OCI-LY1 (cell line): ENCODE results near the gene NDST3.

ENCODE experiments used
- H2AFZ ChIP-seq: fragments of 200-600 bp; sonication (generic), shearing (Covaris generic); 2 replicates; pipeline ENCODE4 v1.6.0; 2014; ENCODE audit warnings: antibody characterized with exemption, mild to moderate bottlenecking, low read length
- H3F3A ChIP-seq: fragments of 200-600 bp; sonication (generic), shearing (Covaris generic); 2 replicates; pipeline ENCODE4 v1.6.0; 2014; ENCODE audit warnings: mild to moderate bottlenecking, antibody characterized with exemption, low read length, moderate library complexity; ENCODE audit not compliant: insufficient read depth
- H3K27ac ChIP-seq: fragments of 200-600 bp; sonication (generic); 2 replicates; pipeline ENCODE4 v1.5.1; 2014; ENCODE audit warnings: low read length, mixed run types, mild to moderate bottlenecking, low read depth; ENCODE audit not compliant: poor library complexity, severe bottlenecking
- H3K27me3 ChIP-seq: fragments of 200-600 bp; sonication (generic); 2 replicates; pipeline ENCODE4 v1.6.0; 2014; ENCODE audit warnings: antibody characterized with exemption, mild to moderate bottlenecking, low read length, moderate library complexity; ENCODE audit not compliant: insufficient read depth
- H3K36me3 ChIP-seq: fragments of 200-600 bp; sonication (generic); 2 replicates; pipeline ENCODE4 v1.6.1; 2014; ENCODE audit warnings: mild to moderate bottlenecking, antibody characterized with exemption, low read length, moderate library complexity, mixed read lengths; ENCODE audit not compliant: insufficient read depth
- H3K4me1 ChIP-seq: fragments of 200-600 bp; sonication (generic); 2 replicates; pipeline ENCODE4 v1.5.1; 2014; ENCODE audit warnings: mild to moderate bottlenecking, low read length, moderate library complexity; ENCODE audit not compliant: insufficient read depth, severe bottlenecking
- H3K4me2 ChIP-seq: fragments of 200-600 bp; sonication (generic), shearing (Covaris generic); 2 replicates; pipeline ENCODE4 v1.6.1; 2014; ENCODE audit warnings: low read length
- H3K4me3 ChIP-seq: fragments of 200-600 bp; sonication (generic); 2 replicates; pipeline ENCODE4 v1.5.1; 2014; ENCODE audit warnings: low read length, low read depth, mild to moderate bottlenecking, mixed read lengths; ENCODE audit not compliant: poor library complexity, severe bottlenecking
- H3K79me2 ChIP-seq: fragments of 200-600 bp; shearing (Covaris generic); 2 replicates; pipeline ENCODE4 v1.6.1; 2016; ENCODE audit warnings: mixed run types, low read length, mixed read lengths; ENCODE audit not compliant: insufficient read depth
- H3K9ac ChIP-seq: fragments of 200-600 bp; sonication (generic), shearing (Covaris generic); 2 replicates; pipeline ENCODE4 v1.6.1; 2014; ENCODE audit warnings: mild to moderate bottlenecking, low read length, mixed read lengths
- H3K9me2 ChIP-seq: fragments of 200-600 bp; sonication (generic), shearing (Covaris generic); 2 replicates; pipeline ENCODE4 v1.6.1; 2014; ENCODE audit warnings: low read depth, mild to moderate bottlenecking, low read length, mixed read lengths
- H3K9me3 ChIP-seq: fragments of 200-600 bp; shearing (Covaris generic); 2 replicates; pipeline ENCODE4 v1.6.1; 2014; ENCODE audit warnings: low read length, mixed read lengths
- H4K20me1 ChIP-seq: fragments of 200-600 bp; sonication (generic), shearing (Covaris generic); 2 replicates; pipeline ENCODE4 v1.6.0; 2016; ENCODE audit warnings: mild to moderate bottlenecking, low read length; ENCODE audit not compliant: insufficient read depth
- CTCF ChIP-seq: fragments of 200-600 bp; sonication (generic), shearing (Covaris generic); IDR thresholded peaks from 2 replicates; pipeline ENCODE4 v1.5.1; 2017; ENCODE audit warnings: mild to moderate bottlenecking, antibody characterized with exemption, low read length, moderate library complexity, mixed read lengths
- EZH2 ChIP-seq: fragments of 200-600 bp; sonication (generic), shearing (Covaris generic); IDR thresholded peaks from 2 replicates; pipeline ENCODE4 v1.8.0; 2017; ENCODE audit warnings: borderline replicate concordance, mixed run types, mild to moderate bottlenecking, antibody characterized with exemption, low read length, moderate library complexity, mixed read lengths

Gene NDST3

GRCh38 chr4:118225511-118225910 lies 191.2 kb downstream of the NDST3 start:
- no peaks in the 10 kb centered on the region for H3F3A ChIP-seq
- no peak for TF ChIP-seq EZH2
- TF ChIP-seq CTCF = no peak

GRCh38 chr4:118226311-118227010 lies 192.2 kb downstream of the NDST3 start:
- H3K4me1 ChIP-seq = no peaks in the 10 kb centered on the region
- no peaks in the 10 kb centered on the region for H3F3A ChIP-seq
- H3K9ac ChIP-seq = no peak overlapping the region
- no peaks in the 10 kb centered on the region for H3K9me2 ChIP-seq
- TF ChIP-seq CTCF (no peak), EZH2 (no peak)
- no peak overlapping the region for H3K27ac ChIP-seq
- H3K27me3 ChIP-seq = no peaks in the 10 kb centered on the region
- H2AFZ ChIP-seq = no peak overlapping the region
- H3K36me3 ChIP-seq = no peaks in the 10 kb centered on the region
- no peaks in the 10 kb centered on the region for H3K79me2 ChIP-seq
- no peak overlapping the region for H3K4me2 ChIP-seq
- H3K4me3 ChIP-seq = no peak overlapping the region
- H3K9me3 ChIP-seq = no peaks in the 10 kb centered on the region
- H4K20me1 ChIP-seq = no peaks in the 10 kb centered on the region

More at GRCh38 chr4:118225511-118225910, 191.2 kb downstream of the NDST3 start:
- H3K4me1 ChIP-seq = no peaks in the 10 kb centered on the region
- H3K9me3 ChIP-seq = no peaks in the 10 kb centered on the region
- no peaks in the 10 kb centered on the region for H3K79me2 ChIP-seq
- H3K4me2 ChIP-seq = no peak overlapping the region
- no peak overlapping the region for H3K9ac ChIP-seq
- no peaks in the 10 kb centered on the region for H3K9me2 ChIP-seq
- H3K27me3 ChIP-seq = no peaks in the 10 kb centered on the region
- H3K36me3 ChIP-seq = no peaks in the 10 kb centered on the region
- no peaks in the 10 kb centered on the region for H4K20me1 ChIP-seq
- H2AFZ ChIP-seq = no peak overlapping the region
- H3K27ac ChIP-seq = no peak overlapping the region
- no peak overlapping the region for H3K4me3 ChIP-seq

GRCh38 chr4:118235566-118236120 lies 201.4 kb downstream of the NDST3 start:
- no peak overlapping the region for H2AFZ ChIP-seq
- no peaks in the 10 kb centered on the region for H3K36me3 ChIP-seq
- TF ChIP-seq EZH2 (no peak), CTCF (no peak)
- H3K9me3 ChIP-seq = no peaks in the 10 kb centered on the region
- no peak overlapping the region for H3K4me2 ChIP-seq
- no peak overlapping the region for H3K4me3 ChIP-seq
- H3K9me2 ChIP-seq = no peaks in the 10 kb centered on the region
- no peaks in the 10 kb centered on the region for H3K27me3 ChIP-seq
- no peak overlapping the region for H3K9ac ChIP-seq
- no peaks in the 10 kb centered on the region for H3K4me1 ChIP-seq
- H3K79me2 ChIP-seq = no peaks in the 10 kb centered on the region
- H4K20me1 ChIP-seq = no peaks in the 10 kb centered on the region
- H3K27ac ChIP-seq = no peak overlapping the region
- H3F3A ChIP-seq = no peaks in the 10 kb centered on the region
